A549 (cell line): ENCODE data around the gene BTLA.

ENCODE experiments used
- CBX8 ChIP-seq: fragments of 200-600 bp; sonication (generic); IDR thresholded peaks from 2 replicates; pipeline ENCODE4 v1.6.1; 2016
- CTCF ChIP-seq: fragments of >200 bp; sonication (Bioruptor Twin); formaldehyde crosslinking; IDR thresholded peaks from 3 replicates; pipeline ENCODE4 v1.5.1; 2016
- EP300 ChIP-seq, 2 experiments: fragments of >200 bp; sonication (Bioruptor Twin); formaldehyde crosslinking; IDR thresholded peaks; 2 replicates in 1 of 2; 3 replicates in 1 of 2; pipeline ENCODE4 v1.6.1; 2016 to 2017
- HDAC2 ChIP-seq: fragments of 200-600 bp; sonication (generic); IDR thresholded peaks from 2 replicates; pipeline ENCODE4 v1.6.1; 2016
- HOXA7 ChIP-seq: fragments of 250-450 bp; sonication (Bioruptor Pico); IDR thresholded peaks from 2 replicates; pipeline ENCODE4 v1.5.0; 2020; ENCODE audit warnings: mild to moderate bottlenecking, moderate library complexity
- HOXB5 ChIP-seq: fragments of 250-450 bp; sonication (Bioruptor Pico); IDR thresholded peaks from 2 replicates; pipeline ENCODE4 v1.5.0; 2020; ENCODE audit warnings: mild to moderate bottlenecking, moderate library complexity
- MAX ChIP-seq: IDR thresholded peaks from 2 replicates; pipeline ENCODE4 v1.6.1; 2012
- MYC ChIP-seq: IDR thresholded peaks from 2 replicates; pipeline ENCODE4 v1.6.1; 2012; ENCODE audit warnings: mild to moderate bottlenecking, inconsistent platforms, low read length, improper control_type of control experiment, borderline replicate concordance
- POLR2A ChIP-seq: IDR thresholded peaks from 2 replicates; pipeline ENCODE4 v1.6.1; 2012; ENCODE audit warnings: mild to moderate bottlenecking, low read length
- POLR2AphosphoS2 ChIP-seq: conservative IDR thresholded peaks from 2 replicates; pipeline ENCODE4 v1.6.1; 2012; ENCODE audit warnings: low read length, improper control_type of control experiment, inconsistent platforms
- RAD21 ChIP-seq, 2 experiments: fragments of >200 bp in 1 of 2; sonication (Bioruptor Twin) in 1 of 2; formaldehyde crosslinking in 1 of 2; IDR thresholded peaks in 1 of 2; conservative IDR thresholded peaks in 1 of 2; 2 replicates in 1 of 2; 3 replicates in 1 of 2; pipeline ENCODE4 v1.6.1; 2012 to 2018; ENCODE audit warnings: inconsistent platforms in 1 of 2
- RARB ChIP-seq: fragments of 250-450 bp; sonication (Bioruptor Pico); IDR thresholded peaks from 2 replicates; pipeline ENCODE4 v1.8.0; 2021; ENCODE audit warnings: mild to moderate bottlenecking, moderate library complexity
- REST ChIP-seq: fragments of 200-600 bp; sonication (generic); IDR thresholded peaks from 2 replicates; pipeline ENCODE4 v1.6.1; 2016; ENCODE audit warnings: antibody characterized with exemption, mild to moderate bottlenecking, moderate library complexity
- ZFP36 ChIP-seq: fragments of 450-650 bp; IDR thresholded peaks from 2 replicates; pipeline ENCODE4 v1.6.1; 2014; ENCODE audit warnings: borderline replicate concordance; ENCODE audit not compliant: partially characterized antibody

GRCh38 chr3:112425382-112425781, 73.9 kb downstream of the BTLA start:
- TF ChIP-seq POLR2A (no peak), CTCF (no peak), RAD21 (conservative IDR thresholded peaks at IDR 0.05 in 1 of 2, IDR thresholded peaks at IDR 0.05 in 1 of 2) (no peak), EP300 (IDR thresholded peaks at IDR 0.05) (no peak), HDAC2 (no peak), RARB (no peak), MYC (no peak), CBX8 (no peak), ZFP36 (no peak), POLR2AphosphoS2 (no peak), HOXB5 (no peak), REST (no peak), MAX (no peak), HOXA7 (CRISPR knock-in tag) (no peak)
